GM21619 (cell line): ENCODE results near the gene CD163L1.
"Not testable (repeated sequence)": the region's sequence is repeated elsewhere in the genome, so short reads cannot be mapped to it uniquely, and the experiment has no call there.

Source experiments
- ATAC-seq: cut with Tn5 transposase; IDR thresholded peaks from one replicate; pipeline ENCODE4 v1.9.1; 2021; ENCODE audit not compliant: unreplicated experiment

The CD163L1 gene

GRCh38 chr12:7444076-7444475, at the start of gene CD163L1:
Gene CD163L1 (minus strand): TSS chr12:7444153. CDS start chr12:7444127, 26 bp downstream.
- ATAC-seq: no peak

DNA sequence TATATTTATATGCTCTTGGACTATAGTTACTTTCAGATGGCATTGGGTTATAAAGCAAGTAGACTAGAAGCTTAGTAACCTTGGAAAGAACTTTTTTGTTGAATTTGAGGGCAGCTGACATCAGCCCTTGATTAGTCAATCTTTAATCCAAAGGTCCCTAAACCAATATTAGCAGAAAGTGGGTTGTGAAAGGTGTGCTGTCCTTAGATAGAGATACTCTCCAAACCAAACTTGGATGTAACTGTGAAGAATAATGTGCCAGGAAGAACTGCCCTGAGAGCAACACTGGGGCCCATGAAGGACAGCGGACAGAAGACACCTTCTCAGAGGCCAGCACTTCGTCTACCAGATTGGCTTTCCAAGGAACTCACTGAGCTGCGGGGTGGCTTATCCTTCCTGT, 49.1 kb upstream of the CD163L1 start:
- ATAC-seq: no peak

GRCh38 chr12:7486512-7486911, 42.6 kb upstream of the CD163L1 start:
- no peak for ATAC-seq

GRCh38 chr12:7485095-7485494, 41.1 kb upstream of the CD163L1 start:
- no peak for ATAC-seq

- no peak for ATAC-seq
Observed at GRCh38 chr12:7483343-7483742, 39.4 kb upstream of the CD163L1 start.

DNA sequence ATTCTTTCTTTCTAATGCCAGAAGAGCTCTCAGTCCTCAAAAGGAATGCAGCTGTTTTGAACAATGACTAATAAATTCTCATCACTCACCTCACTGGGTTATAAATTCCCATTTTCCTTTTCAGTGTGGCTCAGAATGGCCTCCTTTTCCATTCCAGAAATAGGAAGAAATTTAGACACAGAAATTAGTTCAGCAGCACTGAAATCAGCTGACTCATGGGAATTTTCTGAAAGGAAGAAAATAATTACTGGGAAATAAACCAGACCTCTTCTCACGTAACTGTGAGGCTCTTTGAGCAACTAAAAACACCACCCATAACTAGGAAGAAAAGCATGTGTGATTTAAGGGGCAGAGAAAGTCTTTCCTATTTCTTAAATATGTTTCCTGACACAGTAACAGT, 35.8 kb upstream of the CD163L1 start:
- no peak for ATAC-seq

DNA sequence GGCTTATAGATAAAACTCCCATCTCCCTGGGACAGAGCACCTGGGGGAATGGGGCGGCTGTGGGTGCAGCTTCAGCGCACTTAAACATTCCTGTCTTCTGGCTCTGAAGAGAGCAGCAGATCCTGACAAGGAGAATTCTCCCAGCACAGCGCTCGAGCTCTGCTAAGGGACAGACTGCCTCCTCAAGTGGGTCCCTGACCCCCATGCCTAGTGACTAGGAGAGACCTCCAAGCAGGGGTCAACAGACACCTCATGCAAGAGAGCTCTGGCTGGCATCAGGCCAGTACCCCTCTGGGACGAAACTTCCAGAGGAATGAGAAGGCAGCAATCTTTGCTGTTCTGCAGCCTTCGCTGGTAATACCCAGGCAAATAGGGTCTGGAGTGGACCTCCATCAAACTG, 28.1 kb upstream of the CD163L1 start:
- no peak for ATAC-seq

- no peak for ATAC-seq
Observed at GRCh38 chr12:7460375-7461259, 16.7 kb upstream of the CD163L1 start.

GRCh38 chr12:7459973-7460372, 16.0 kb upstream of the CD163L1 start:
- no peak for ATAC-seq

DNA sequence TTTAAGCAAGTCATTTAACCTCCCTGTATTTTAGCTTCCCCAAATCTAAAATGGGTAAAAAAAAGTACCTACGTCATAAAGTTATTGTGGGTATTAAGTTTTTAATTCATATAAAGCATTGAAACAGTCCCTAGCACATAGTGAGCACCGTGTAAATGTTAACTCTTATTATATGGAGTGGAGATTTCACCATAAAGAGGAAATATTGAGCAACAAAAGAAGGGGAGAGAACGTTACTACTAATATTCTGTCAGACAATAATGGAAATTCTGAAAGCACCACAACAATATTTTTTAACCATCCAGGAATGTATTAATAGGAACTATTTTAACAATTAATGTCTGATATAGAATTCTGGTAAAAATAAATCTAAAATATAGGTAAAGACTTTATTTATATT, 7.8 kb upstream of the CD163L1 start:
- no peak for ATAC-seq

- ATAC-seq: no peak
Observed at GRCh38 chr12:7450667-7451066, 6.7 kb upstream of the CD163L1 start.

DNA sequence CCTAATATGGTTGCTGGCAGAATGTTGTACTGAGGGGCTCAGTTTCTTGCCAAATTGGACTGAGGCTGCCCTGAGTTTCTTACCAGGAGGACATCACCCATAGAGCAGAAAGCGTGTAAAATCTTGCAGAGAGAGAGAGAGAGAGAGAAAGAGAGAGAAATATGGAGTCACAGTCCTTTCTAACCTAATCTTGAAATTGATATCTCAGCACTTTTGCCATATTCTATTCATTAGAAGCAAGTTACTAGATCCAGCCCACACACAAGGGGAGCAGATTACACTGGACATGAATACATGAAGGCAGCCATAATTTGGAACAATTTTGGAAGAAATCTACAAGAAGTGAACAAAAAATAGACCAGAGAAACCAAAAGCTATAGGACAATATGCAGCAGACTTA, 4.1 kb upstream of the CD163L1 start:
- no peak for ATAC-seq

DNA sequence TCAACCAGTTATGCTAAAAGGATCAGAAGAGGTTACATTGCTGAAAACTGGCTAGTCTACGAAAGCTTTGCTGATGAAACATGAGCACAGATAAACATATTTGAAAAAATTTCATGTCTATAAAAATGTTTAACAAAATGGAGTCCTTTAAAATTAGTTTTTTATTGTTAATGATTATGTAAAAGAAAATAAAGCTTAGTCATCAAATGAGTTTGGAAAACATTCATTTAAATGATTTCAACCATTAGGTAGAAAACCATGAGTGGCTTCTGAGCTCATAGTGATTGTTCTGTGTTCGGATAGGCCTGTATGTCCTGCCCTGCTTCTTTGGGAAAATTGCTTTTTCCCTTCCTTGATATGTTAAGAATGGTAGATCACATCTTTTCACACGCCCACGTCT, 584 bp upstream of the CD163L1 start:
- ATAC-seq: no peak

DNA sequence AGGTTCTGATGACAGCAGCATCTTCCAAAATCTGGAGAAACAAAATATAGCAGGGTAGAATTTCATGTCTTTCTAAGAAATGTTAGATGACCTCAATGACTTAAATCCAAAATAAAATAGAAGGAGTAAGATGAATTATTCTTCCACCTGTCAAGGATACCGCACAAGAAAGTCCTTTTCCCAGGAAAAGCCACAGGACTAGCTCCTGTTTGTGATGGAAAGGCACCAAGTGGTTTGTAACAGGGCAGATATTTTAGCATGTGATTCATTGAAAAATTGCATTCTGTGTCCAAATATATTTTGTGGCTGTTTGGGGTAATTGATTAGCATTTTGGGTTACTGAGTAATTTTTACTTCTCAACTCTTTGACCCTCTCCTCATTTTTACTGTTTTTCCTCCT, 2.7 kb downstream of the CD163L1 start:
- ATAC-seq: no peak

DNA sequence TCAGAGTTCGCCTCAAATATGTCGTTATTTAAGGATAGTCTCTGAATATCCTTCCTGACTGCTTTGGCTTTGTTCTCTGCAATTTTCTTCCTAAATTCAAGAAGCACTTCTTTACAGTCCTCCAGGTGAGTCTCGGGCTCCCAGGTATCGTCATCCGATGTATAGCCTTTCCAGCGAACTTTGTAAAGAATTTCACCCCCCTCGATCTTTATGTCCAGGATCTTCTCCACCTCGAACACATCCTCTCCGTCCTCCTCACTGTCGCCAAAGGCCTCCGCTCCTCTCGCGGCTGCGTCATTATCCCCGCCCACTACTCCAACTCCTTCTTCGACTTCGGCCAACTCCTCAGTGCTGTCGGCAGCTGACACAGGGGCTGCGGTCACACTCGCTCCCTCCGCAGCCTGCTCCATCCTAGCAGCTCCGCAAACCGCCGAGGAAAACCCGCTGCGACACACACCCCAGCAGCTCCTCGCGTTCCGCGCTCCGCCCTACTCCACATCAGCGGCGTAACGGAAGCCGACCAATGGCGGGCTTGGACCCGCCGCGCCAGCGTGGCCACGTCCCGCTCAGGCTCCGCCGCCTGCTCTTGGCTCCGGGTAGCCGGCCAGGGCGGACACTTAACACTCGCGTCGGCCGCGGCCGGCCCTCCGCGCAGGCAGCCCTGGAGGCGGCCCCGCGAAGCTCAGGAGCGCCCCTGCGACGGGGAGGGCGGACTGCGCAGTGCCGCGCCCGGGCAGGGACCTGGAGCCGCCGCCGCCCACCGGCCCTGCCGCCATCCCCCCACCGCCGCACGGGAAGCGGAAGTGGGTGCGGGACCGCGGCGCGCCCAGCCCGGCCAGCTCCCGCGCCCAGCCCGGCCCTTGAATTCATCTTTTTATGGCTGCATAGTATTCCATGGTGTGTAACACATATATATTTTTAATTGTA, 4.1 kb downstream of the CD163L1 start:
- ATAC-seq: no peak

GRCh38 chr12:7438291-7438995, 5.5 kb downstream of the CD163L1 start:
- not testable (repeated sequence) for ATAC-seq

- not testable (repeated sequence) for ATAC-seq
Observed at GRCh38 chr12:7437494-7437893, 6.5 kb downstream of the CD163L1 start.

DNA sequence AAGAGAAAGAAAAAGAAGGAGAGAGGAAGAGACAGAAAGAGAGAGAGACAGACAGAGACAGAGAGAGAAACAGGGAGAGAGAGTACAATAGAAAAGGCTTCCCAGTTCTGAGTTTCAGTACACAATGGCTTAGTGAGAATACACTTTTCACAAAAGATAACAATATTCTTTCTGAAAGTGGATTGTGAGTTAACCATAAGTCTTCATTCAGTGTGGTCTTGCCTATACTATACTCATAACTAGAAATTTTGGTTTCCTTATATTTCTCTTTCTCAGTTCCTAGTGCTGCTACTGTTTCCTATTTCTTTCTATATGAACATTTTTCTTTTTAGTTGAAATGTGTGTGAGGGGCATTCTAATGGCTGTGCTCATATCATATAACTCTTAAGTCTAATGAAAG, 9.3 kb downstream of the CD163L1 start:
- no peak for ATAC-seq

GRCh38 chr12:7433276-7433822, 10.6 kb downstream of the CD163L1 start:
- ATAC-seq: no peak

GRCh38 chr12:7431993-7432685, 11.8 kb downstream of the CD163L1 start:
- no peak for ATAC-seq
